ENCODE data around the gene DUSP1.

Gene DUSP1

GRCh38 chr5:172762214-172763119 is 8.5 kb downstream of the DUSP1 start:
- no peak overlapping the region for H3K4me3 Mint-ChIP-seq
- H3K4me1 Mint-ChIP-seq: peaks cover 53% of the 10 kb centered on the region
- no peak for DNase-seq
- no peak overlapping the region for H3K27ac Mint-ChIP-seq
- no peak for TF ChIP-seq CTCF (IDR thresholded peaks at IDR 0.05)
- peaks cover 18% of the 10 kb centered on the region for H3K36me3 Mint-ChIP-seq (ENCODE audit: low read depth)
- peaks cover 23% of the 10 kb centered on the region for H3K9me3 Mint-ChIP-seq
- peaks cover 25% of the 10 kb centered on the region for H3K27me3 Mint-ChIP-seq (ENCODE audit: low read depth, poor library complexity)

- Mint-ChIP-seq H3K4me1 (peaks cover 43% of the 10 kb centered on the region), H3K36me3 (ENCODE audit: low read depth) (peaks cover 9% of the 10 kb centered on the region), H3K27me3 (ENCODE audit: low read depth, poor library complexity) (peaks cover 28% of the 10 kb centered on the region), H3K4me3 (no peak overlapping the region), H3K27ac (no peak overlapping the region), H3K9me3 (peaks cover 23% of the 10 kb centered on the region)
- DNase-seq: no peak
- no peak for TF ChIP-seq CTCF (IDR thresholded peaks at IDR 0.05)
These were observed 10.0 kb downstream of the DUSP1 start for GRCh38 chr5:172760959-172761358.

GRCh38 chr5:172760136-172760535 is 10.9 kb downstream of the DUSP1 start:
- Mint-ChIP-seq H3K36me3 (ENCODE audit: low read depth) (peaks cover 9% of the 10 kb centered on the region), H3K4me3 (no peak overlapping the region), H3K27me3 (ENCODE audit: low read depth, poor library complexity) (peaks cover 28% of the 10 kb centered on the region), H3K27ac (no peak overlapping the region), H3K9me3 (peaks cover 23% of the 10 kb centered on the region), H3K4me1 (peaks cover 34% of the 10 kb centered on the region)
- no peak for TF ChIP-seq CTCF (IDR thresholded peaks at IDR 0.05)
- no peak for DNase-seq

GRCh38 chr5:172758834-172759149 is 12.2 kb downstream of the DUSP1 start:
- Mint-ChIP-seq H3K27me3 (ENCODE audit: low read depth, poor library complexity) (peaks cover 33% of the 10 kb centered on the region), H3K4me3 (no peak overlapping the region), H3K27ac (no peak overlapping the region), H3K36me3 (ENCODE audit: low read depth) (peaks cover 9% of the 10 kb centered on the region), H3K9me3 (peaks cover 26% of the 10 kb centered on the region), H3K4me1 (peaks cover 21% of the 10 kb centered on the region)
- DNase-seq: no peak
- no peak for TF ChIP-seq CTCF (IDR thresholded peaks at IDR 0.05)

GRCh38 chr5:172758077-172758833 is 12.7 kb downstream of the DUSP1 start:
- H3K9me3 Mint-ChIP-seq: peaks cover 26% of the 10 kb centered on the region
- H3K27ac Mint-ChIP-seq: no peak overlapping the region
- peaks cover 16% of the 10 kb centered on the region for H3K4me1 Mint-ChIP-seq
- H3K36me3 Mint-ChIP-seq (ENCODE audit: low read depth): peaks cover 9% of the 10 kb centered on the region
- no peak for TF ChIP-seq CTCF (IDR thresholded peaks at IDR 0.05)
- no peak for DNase-seq
- no peak overlapping the region for H3K4me3 Mint-ChIP-seq
- H3K27me3 Mint-ChIP-seq (ENCODE audit: low read depth, poor library complexity): peaks cover 35% of the 10 kb centered on the region
